ENCODE results near the gene ZYG11A. TPM values are rescaled to one million over a fixed set of nuclear protein-coding genes. Genes with fewer than 3 reads are reported as not detected.

Gene ZYG11A
- total and polyA plus RNA-seq, 5 experiments from 2014 or later, result 0.05 TPM; not detected in 4

- Mint-ChIP-seq H3K4me1 (peaks cover 2 to 19% (median 9%) of the 10 kb centered on the region in 4 donors), H3K27ac (no peak overlapping the region), H3K4me3 (no peak overlapping the region), H3K9me3 (no peaks in the 10 kb centered on the region), H3K27me3 (no peaks in the 10 kb centered on the region), H3K36me3 (peaks cover 0 to 9% (median under 1%) of the 10 kb centered on the region in 3 donors)
- DNase-seq (no peak), ATAC-seq (no peak)
- POLR2A ChIA-PET, result no interaction called here
Measured at GRCh38 chr1:52914463-52914862, 71.9 kb downstream of the ZYG11A start.

- ATAC-seq (no peak), DNase-seq (no peak)
- Mint-ChIP-seq H3K27ac (peak overlapping the region in 2 of 10 donors; percentile 6 to 8), H3K36me3 (peaks cover 0 to 4% (median 0%) of the 10 kb centered on the region in 3 donors), H3K9me3 (no peaks in the 10 kb centered on the region), H3K4me3 (no peak overlapping the region), H3K27me3 (no peaks in the 10 kb centered on the region), H3K4me1 (peaks cover 11 to 28% (median 18%) of the 10 kb centered on the region in 4 donors)
- POLR2A ChIA-PET, result no interaction called here
Measured at GRCh38 chr1:52915211-52915854, 72.8 kb downstream of the ZYG11A start.

- no peaks in the 10 kb centered on the region for H3K9me3 Mint-ChIP-seq
- H3K27ac Mint-ChIP-seq, result peak overlapping the region in 1 of 10 donors; percentile 6
- H3K36me3 Mint-ChIP-seq, result peaks cover 0 to 4% (median 0%) of the 10 kb centered on the region in 3 donors
- no peaks in the 10 kb centered on the region for H3K27me3 Mint-ChIP-seq
- peaks cover 15 to 33% (median 20%) of the 10 kb centered on the region in 4 donors for H3K4me1 Mint-ChIP-seq
- no peak overlapping the region for H3K4me3 Mint-ChIP-seq
- POLR2A ChIA-PET, result no interaction called here
- DNase-seq, result no peak
- no peak for ATAC-seq
Measured at GRCh38 chr1:52915855-52916220, 73.3 kb downstream of the ZYG11A start.

- Mint-ChIP-seq H3K9me3 (no peaks in the 10 kb centered on the region), H3K27ac (peak overlapping the region in 3 of 10 donors; percentile 0 to 82 (median 6)), H3K27me3 (no peaks in the 10 kb centered on the region), H3K4me3 (no peak overlapping the region), H3K4me1 (peaks cover 16 to 33% (median 21%) of the 10 kb centered on the region in 4 donors), H3K36me3 (peaks cover 0 to 2% (median 0%) of the 10 kb centered on the region in 3 donors)
- POLR2A ChIA-PET, result no interaction called here
- ATAC-seq (no peak), DNase-seq (no peak)
Measured at GRCh38 chr1:52916241-52916975, 73.8 kb downstream of the ZYG11A start.

GRCh38 chr1:52917156-52917555 lies 74.6 kb downstream of the ZYG11A start:
- H3K9me3 Mint-ChIP-seq, result no peaks in the 10 kb centered on the region
- ATAC-seq (no peak), DNase-seq (no peak)
- POLR2A ChIA-PET, result interaction anchor here (0.7 kb wide), 1 partner anchor 319 kb away, joined by 4 read pairs; no protein-coding TSS in a partner anchor
- H3K27ac Mint-ChIP-seq, result peak overlapping the region in 2 of 10 donors; percentile 18 to 42
- H3K27me3 Mint-ChIP-seq, result no peaks in the 10 kb centered on the region
- H3K36me3 Mint-ChIP-seq, result peaks cover 0 to 2% (median 0%) of the 10 kb centered on the region in 3 donors
- peaks cover 18 to 39% (median 26%) of the 10 kb centered on the region in 4 donors for H3K4me1 Mint-ChIP-seq
- no peak overlapping the region for H3K4me3 Mint-ChIP-seq

- H3K4me1 Mint-ChIP-seq, result peaks cover 18 to 40% (median 27%) of the 10 kb centered on the region in 4 donors
- no peaks in the 10 kb centered on the region for H3K9me3 Mint-ChIP-seq
- peaks cover 0 to 2% (median 0%) of the 10 kb centered on the region in 3 donors for H3K36me3 Mint-ChIP-seq
- peaks cover 0 to 2% (median 0%) of the 10 kb centered on the region in 5 donors for H3K27me3 Mint-ChIP-seq
- POLR2A ChIA-PET, result interaction anchor here (0.7 kb wide), 1 partner anchor 319 kb away, joined by 4 read pairs; no protein-coding TSS in a partner anchor
- no peak for ATAC-seq
- no peak for DNase-seq
- H3K27ac Mint-ChIP-seq, result peak overlapping the region in 1 of 10 donors; percentile 42
- H3K4me3 Mint-ChIP-seq, result no peak overlapping the region
Measured at GRCh38 chr1:52917581-52917980, 75.0 kb downstream of the ZYG11A start.

GRCh38 chr1:52918201-52918600 lies 75.6 kb downstream of the ZYG11A start:
- ATAC-seq, result no peak
- POLR2A ChIA-PET, result interaction anchor here (0.5 kb wide), 1 partner anchor 219 kb away, joined by 3 read pairs; no protein-coding TSS in a partner anchor
- H3K4me3 Mint-ChIP-seq, result no peak overlapping the region

GRCh38 chr1:52919051-52919722 lies 76.6 kb downstream of the ZYG11A start:
- POLR2A ChIA-PET, result interaction anchor here (0.5 kb wide), 1 partner anchor 220 kb away, joined by 3 read pairs; no protein-coding TSS in a partner anchor
- Mint-ChIP-seq H3K4me3 (peak overlapping the region in 5 of 10 donors; percentile 7 to 48 (median 34)), H3K27ac (peak overlapping the region; percentile 39 to 95 (median 79)), H3K36me3 (no peaks in the 10 kb centered on the region), H3K27me3 (peaks cover 0 to 2% (median 0%) of the 10 kb centered on the region in 5 donors), H3K4me1 (peaks cover 18 to 43% (median 27%) of the 10 kb centered on the region in 4 donors), H3K9me3 (no peaks in the 10 kb centered on the region)
- DNase-seq (peak in 4 of 10 donors; percentile 9 to 28 (median 23)), ATAC-seq (peak; percentile 8 to 50)

More at GRCh38 chr1:52918201-52918600, 75.6 kb downstream of the ZYG11A start:
- H3K36me3 Mint-ChIP-seq, result peaks cover 0 to 2% (median 0%) of the 10 kb centered on the region in 3 donors
- H3K4me1 Mint-ChIP-seq, result peaks cover 18 to 43% (median 27%) of the 10 kb centered on the region in 4 donors
- H3K27ac Mint-ChIP-seq, result no peak overlapping the region
- DNase-seq, result no peak
- H3K27me3 Mint-ChIP-seq, result peaks cover 0 to 2% (median 0%) of the 10 kb centered on the region in 5 donors
- H3K9me3 Mint-ChIP-seq, result no peaks in the 10 kb centered on the region

- DNase-seq (no peak), ATAC-seq (no peak)
- no peaks in the 10 kb centered on the region for H3K9me3 Mint-ChIP-seq
- H3K4me1 Mint-ChIP-seq, result peaks cover 18 to 43% (median 27%) of the 10 kb centered on the region in 4 donors
- peak overlapping the region; percentile 38 to 85 (median 66) for H3K4me3 Mint-ChIP-seq
- H3K36me3 Mint-ChIP-seq, result no peaks in the 10 kb centered on the region
- peak overlapping the region; percentile 39 to 95 (median 79) for H3K27ac Mint-ChIP-seq
- peaks cover 0 to 2% (median 0%) of the 10 kb centered on the region in 5 donors for H3K27me3 Mint-ChIP-seq
- POLR2A ChIA-PET, result no interaction called here
Measured at GRCh38 chr1:52919723-52920483, 77.3 kb downstream of the ZYG11A start.

GRCh38 chr1:52920791-52921291 lies 78.3 kb downstream of the ZYG11A start:
- POLR2A ChIA-PET, result interaction anchor here (1.0 to 1.6 kb wide), 4 partner anchors 10 to 554 kb away, joined by 3 to 5 read pairs (median 4); partner anchors contain the start of gene CC2D1B
- peak overlapping the region; percentile 46 to 85 (median 74) for H3K4me3 Mint-ChIP-seq
- H3K4me1 Mint-ChIP-seq, result peaks cover 18 to 37% (median 28%) of the 10 kb centered on the region in 4 donors
- peaks cover 0 to 2% (median 0%) of the 10 kb centered on the region in 5 donors for H3K27me3 Mint-ChIP-seq
- H3K36me3 Mint-ChIP-seq, result no peaks in the 10 kb centered on the region
- no peaks in the 10 kb centered on the region for H3K9me3 Mint-ChIP-seq
- peak overlapping the region in 9 of 10 donors; percentile 39 to 93 (median 71) for H3K27ac Mint-ChIP-seq
- ATAC-seq (no peak), DNase-seq (peak in 1 of 10 donors; percentile 12)

- DNase-seq (no peak), ATAC-seq (no peak)
- POLR2A ChIA-PET, result no interaction called here
- Mint-ChIP-seq H3K27me3 (peaks cover 0 to 12% (median 0%) of the 10 kb centered on the region in 5 donors), H3K4me3 (peak overlapping the region in 3 of 10 donors; percentile 14 to 61 (median 26)), H3K36me3 (no peaks in the 10 kb centered on the region), H3K9me3 (no peaks in the 10 kb centered on the region), H3K27ac (no peak overlapping the region), H3K4me1 (peaks cover 12 to 45% (median 30%) of the 10 kb centered on the region in 4 donors)
Measured at GRCh38 chr1:52925571-52926005, 83.0 kb downstream of the ZYG11A start.
